H1 (cell line): ENCODE data around the gene RALA. TPM values are rescaled to one million over a fixed set of nuclear protein-coding genes. Genes with fewer than 3 reads are reported as not detected.

Source experiments
- ASH2L ChIP-seq: fragments of 200-600, 300-600 bp; sonication (generic); IDR thresholded peaks from one replicate; pipeline ENCODE4 v1.7.1; 2017; ENCODE audit warnings: low read length
- BACH1 ChIP-seq: IDR thresholded peaks from 2 replicates; pipeline ENCODE4 v1.6.1; 2012; ENCODE audit warnings: low read length, improper control_type of control experiment
- BCL11A ChIP-seq, 2 experiments: IDR thresholded peaks; one replicate each; pipeline ENCODE4 v1.6.1; 2011; ENCODE audit warnings: low read depth in 2 of 2, low read length in 2 of 2, mild to moderate bottlenecking in 2 of 2
- CHD1 ChIP-seq: IDR thresholded peaks from 2 replicates; pipeline ENCODE4 v1.6.1; 2012; ENCODE audit warnings: low read depth, low read length, improper control_type of control experiment
- CHD2 ChIP-seq: IDR thresholded peaks from 2 replicates; pipeline ENCODE4 v1.6.1; 2012; ENCODE audit warnings: low read length, improper control_type of control experiment
- CREB1 ChIP-seq: IDR thresholded peaks from 2 replicates; pipeline ENCODE4 v1.6.1; 2012; ENCODE audit warnings: inconsistent platforms
- EGR1 ChIP-seq: IDR thresholded peaks from 2 replicates; pipeline ENCODE4 v1.6.1; 2011; ENCODE audit warnings: low read depth, low read length, borderline replicate concordance
- FOSL1 ChIP-seq: IDR thresholded peaks from 2 replicates; pipeline ENCODE4 v1.6.1; 2011; ENCODE audit warnings: mild to moderate bottlenecking, low read depth, low read length, moderate library complexity; ENCODE audit not compliant: insufficient read depth
- HDAC2 ChIP-seq, 2 experiments: fragments of 300-600 bp in 1 of 2; sonication (generic) in 1 of 2; IDR thresholded peaks; 2 replicates each; pipeline ENCODE4 v1.6.1; 2011 to 2012; ENCODE audit warnings: low read depth in 2 of 2, low read length in 2 of 2, mild to moderate bottlenecking in 2 of 2, moderate library complexity in 2 of 2, borderline replicate concordance in 1 of 2, inconsistent platforms in 1 of 2
- HDAC6 ChIP-seq: IDR thresholded peaks from one replicate; pipeline ENCODE4 v1.7.1; 2012; ENCODE audit warnings: low read depth, mild to moderate bottlenecking, inconsistent platforms, low read length, moderate library complexity
- KDM5A ChIP-seq: fragments of 200-600 bp; IDR thresholded peaks from 2 replicates; pipeline ENCODE4 v1.7.1; 2012; ENCODE audit warnings: mild to moderate bottlenecking, low read length, inconsistent platforms, mixed read lengths
- MAFK ChIP-seq: IDR thresholded peaks from 2 replicates; pipeline ENCODE4 v1.6.1; 2012; ENCODE audit warnings: low read depth, mild to moderate bottlenecking, improper control_type of control experiment, low read length
- NANOG ChIP-seq: IDR thresholded peaks from 2 replicates; pipeline ENCODE4 v1.6.1; 2011; ENCODE audit warnings: low read length, low read depth, mild to moderate bottlenecking, inconsistent platforms; ENCODE audit not compliant: insufficient read depth, poor library complexity, severe bottlenecking
- POLR2AphosphoS5 ChIP-seq: IDR thresholded peaks from 2 replicates; pipeline ENCODE4 v1.6.1; 2011; ENCODE audit warnings: low read depth, low read length
- RNF2 ChIP-seq: fragments of 200-900, 300-1000 bp; sonication (generic); IDR thresholded peaks from 2 replicates; pipeline ENCODE4 v1.7.1; 2016; ENCODE audit warnings: borderline replicate concordance, low read depth, mild to moderate bottlenecking, antibody characterized with exemption, low read length; ENCODE audit not compliant: poor library complexity, severe bottlenecking; ENCODE audit errors: missing control alignments
- SRF ChIP-seq: IDR thresholded peaks from 2 replicates; pipeline ENCODE4 v1.6.1; 2011; ENCODE audit warnings: mild to moderate bottlenecking, low read depth, low read length, moderate library complexity
- SUZ12 ChIP-seq: fragments of 200-600 bp; sonication (generic); IDR thresholded peaks from 2 replicates; pipeline ENCODE4 v1.6.1; 2012; ENCODE audit warnings: mild to moderate bottlenecking, inconsistent platforms, low read length, moderate library complexity, mixed read lengths
- TAF1 ChIP-seq: IDR thresholded peaks from 2 replicates; pipeline ENCODE4 v1.6.1; 2011; ENCODE audit warnings: mild to moderate bottlenecking, low read depth, low read length
- TAF7 ChIP-seq: optimal IDR thresholded peaks from 2 replicates; pipeline ENCODE3; 2011; ENCODE audit warnings: low read depth, mild to moderate bottlenecking, inconsistent platforms, low read length, moderate library complexity, borderline replicate concordance
- TBP ChIP-seq: IDR thresholded peaks from 2 replicates; pipeline ENCODE4 v1.6.1; 2011; ENCODE audit warnings: low read depth, low read length, improper control_type of control experiment
- polyA plus RNA-seq, 7 experiments: library from polyadenylated mRNA; depleted of rRNA in 3 of 7; stranded (reverse) in 5 of 7; unstranded in 2 of 7; fragments of >200 nt in 5 of 7; fragments of 200-250 nt in 2 of 7; gene quantifications; 1 replicate in 5 of 7; 2 replicates in 1 of 7; 4 replicates in 1 of 7; pipeline versions ENCODE4 v1.2.1 to v1.2.3, GENCODE V29; 2011 to 2013; ENCODE audit warnings: missing spikeins in 2 of 7, mixed read lengths in 2 of 7
- total RNA-seq: library from RNA; stranded (reverse); fragmentation: NEBNext Ultra II Directional; extraction: Animal tissue kit (Norgen Biotek cat#: 25700); gene quantifications from 2 replicates; pipeline ENCODE4 v1.2.1, GENCODE V29; 2021
- TF ChIP-seq, protein P1 (sequence below): IDR thresholded peaks from 2 replicates; pipeline ENCODE4 v1.6.1; 2011; ENCODE audit warnings: low read length, improper control_type of control experiment
- TF ChIP-seq, protein P2 (sequence below): IDR thresholded peaks from 2 replicates; pipeline ENCODE4 v1.6.1; 2012; ENCODE audit warnings: low read length, inconsistent platforms

RALA gene
- total and polyA plus RNA-seq, 2 of the 8 experiments (the other 6 are each of a cell fraction or from before 2014, with no cell fraction given) = 24.1 to 72.8 TPM

DNA sequence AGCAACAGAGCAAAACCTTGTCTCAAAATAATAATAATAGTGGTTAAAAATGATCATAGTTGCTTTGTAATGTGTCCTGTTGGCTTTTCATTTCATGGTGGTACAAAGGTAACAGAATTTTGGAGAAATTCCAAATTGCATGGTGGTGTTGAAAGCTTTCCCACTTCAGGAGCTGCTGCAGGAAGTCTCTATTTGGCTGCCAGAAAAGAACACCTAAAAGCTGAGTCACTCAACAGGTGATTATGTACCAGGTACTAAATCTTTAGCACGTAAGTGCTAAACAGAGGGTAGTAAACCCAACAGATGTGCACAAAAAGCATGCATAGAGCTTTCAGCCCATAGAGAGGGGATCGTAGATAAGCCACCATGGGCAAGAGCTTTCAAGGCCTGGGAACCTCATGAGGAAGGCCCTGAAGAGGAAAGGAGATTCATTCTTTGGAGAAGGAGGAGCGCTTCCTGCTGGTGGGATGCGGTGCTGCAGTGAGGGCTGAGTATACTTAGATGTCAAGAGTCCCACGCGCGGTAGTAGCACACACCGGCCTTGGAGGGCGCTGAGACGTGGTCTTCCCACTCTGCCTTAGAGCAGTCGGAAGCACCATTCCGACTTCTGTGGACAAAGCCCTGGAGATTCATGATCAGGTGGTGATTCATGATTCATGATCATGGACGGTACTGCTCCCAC, 118.7 kb downstream of the RALA start (continued):
- no peak for TF ChIP-seq TAF7
- 0 out of 2 replicates have a peak, but pooled peaks have one; percentile 27 for TF ChIP-seq CREB1
- no peak for TF ChIP-seq TBP
- TF ChIP-seq RNF2 = no peak
- 0 out of 2 replicates have a peak, but pooled peaks have one; percentile 20 for TF ChIP-seq CHD2
- TF ChIP-seq EGR1 = no peak
- no peak for TF ChIP-seq KDM5A
- TF ChIP-seq, protein P1, sequence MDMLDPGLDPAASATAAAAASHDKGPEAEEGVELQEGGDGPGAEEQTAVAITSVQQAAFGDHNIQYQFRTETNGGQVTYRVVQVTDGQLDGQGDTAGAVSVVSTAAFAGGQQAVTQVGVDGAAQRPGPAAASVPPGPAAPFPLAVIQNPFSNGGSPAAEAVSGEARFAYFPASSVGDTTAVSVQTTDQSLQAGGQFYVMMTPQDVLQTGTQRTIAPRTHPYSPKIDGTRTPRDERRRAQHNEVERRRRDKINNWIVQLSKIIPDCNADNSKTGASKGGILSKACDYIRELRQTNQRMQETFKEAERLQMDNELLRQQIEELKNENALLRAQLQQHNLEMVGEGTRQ = no peak
- TF ChIP-seq TAF1 = no peak
- no peak for TF ChIP-seq SUZ12
- no peak for TF ChIP-seq MAFK
- TF ChIP-seq SRF = no peak
- 0 out of 2 replicates have a peak, but pooled peaks have one; percentile 46 for TF ChIP-seq BACH1
- TF ChIP-seq ASH2L = no peak
- no peak for TF ChIP-seq HDAC6
- TF ChIP-seq, protein P2, sequence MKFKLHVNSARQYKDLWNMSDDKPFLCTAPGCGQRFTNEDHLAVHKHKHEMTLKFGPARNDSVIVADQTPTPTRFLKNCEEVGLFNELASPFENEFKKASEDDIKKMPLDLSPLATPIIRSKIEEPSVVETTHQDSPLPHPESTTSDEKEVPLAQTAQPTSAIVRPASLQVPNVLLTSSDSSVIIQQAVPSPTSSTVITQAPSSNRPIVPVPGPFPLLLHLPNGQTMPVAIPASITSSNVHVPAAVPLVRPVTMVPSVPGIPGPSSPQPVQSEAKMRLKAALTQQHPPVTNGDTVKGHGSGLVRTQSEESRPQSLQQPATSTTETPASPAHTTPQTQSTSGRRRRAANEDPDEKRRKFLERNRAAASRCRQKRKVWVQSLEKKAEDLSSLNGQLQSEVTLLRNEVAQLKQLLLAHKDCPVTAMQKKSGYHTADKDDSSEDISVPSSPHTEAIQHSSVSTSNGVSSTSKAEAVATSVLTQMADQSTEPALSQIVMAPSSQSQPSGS = 0 out of 2 replicates have a peak, but pooled peaks have one; percentile 61
- no peak for TF ChIP-seq NANOG
- TF ChIP-seq POLR2AphosphoS5 = no peak; the same call in 1 of the 2 replicates
- TF ChIP-seq HDAC2 (IDR thresholded peaks at IDR 0.05; ENCODE audit: borderline replicate concordance in 1 of 2, low read depth in 2 of 2, low read length in 2 of 2) = peak in 1 of 2 experiments; percentile 44; a peak in 1 of 4 replicates
- TF ChIP-seq FOSL1 = no peak
- TF ChIP-seq BCL11A (IDR thresholded peaks at IDR 0.05; ENCODE audit: low read depth in 2 of 2, low read length in 2 of 2) = no peak
- TF ChIP-seq CHD1 = no peak
